ENCODE data around the gene MAPK14.

DNA sequence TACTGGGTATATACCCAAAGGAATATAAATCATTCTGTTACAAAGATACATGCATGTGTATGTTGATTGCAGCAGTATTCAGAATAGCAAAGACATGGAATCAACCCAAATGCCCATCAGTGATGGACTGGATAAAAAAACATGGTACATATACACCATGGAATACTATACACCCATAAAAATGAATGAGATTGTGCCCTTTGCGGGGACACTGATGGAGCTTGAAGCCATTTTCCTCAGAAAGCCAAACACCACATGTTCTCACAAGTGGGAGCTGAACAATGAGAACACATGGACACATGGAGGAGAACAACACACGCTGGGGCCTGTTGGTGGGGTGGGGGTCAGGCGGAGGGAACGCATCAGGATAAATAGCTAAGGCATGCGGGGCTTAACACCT lies 61.4 kb downstream of the MAPK14 start:
- TF ChIP-seq, protein P1, sequence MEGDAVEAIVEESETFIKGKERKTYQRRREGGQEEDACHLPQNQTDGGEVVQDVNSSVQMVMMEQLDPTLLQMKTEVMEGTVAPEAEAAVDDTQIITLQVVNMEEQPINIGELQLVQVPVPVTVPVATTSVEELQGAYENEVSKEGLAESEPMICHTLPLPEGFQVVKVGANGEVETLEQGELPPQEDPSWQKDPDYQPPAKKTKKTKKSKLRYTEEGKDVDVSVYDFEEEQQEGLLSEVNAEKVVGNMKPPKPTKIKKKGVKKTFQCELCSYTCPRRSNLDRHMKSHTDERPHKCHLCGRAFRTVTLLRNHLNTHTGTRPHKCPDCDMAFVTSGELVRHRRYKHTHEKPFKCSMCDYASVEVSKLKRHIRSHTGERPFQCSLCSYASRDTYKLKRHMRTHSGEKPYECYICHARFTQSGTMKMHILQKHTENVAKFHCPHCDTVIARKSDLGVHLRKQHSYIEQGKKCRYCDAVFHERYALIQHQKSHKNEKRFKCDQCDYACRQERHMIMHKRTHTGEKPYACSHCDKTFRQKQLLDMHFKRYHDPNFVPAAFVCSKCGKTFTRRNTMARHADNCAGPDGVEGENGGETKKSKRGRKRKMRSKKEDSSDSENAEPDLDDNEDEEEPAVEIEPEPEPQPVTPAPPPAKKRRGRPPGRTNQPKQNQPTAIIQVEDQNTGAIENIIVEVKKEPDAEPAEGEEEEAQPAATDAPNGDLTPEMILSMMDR (conservative IDR thresholded peaks at IDR 0.05 in 1 of 2, IDR thresholded peaks at IDR 0.05 in 1 of 2; ENCODE audit: low read depth in 1 of 2, low read length in 2 of 2): no peak
- no peak for TF ChIP-seq EZH2 (IDR thresholded peaks at IDR 0.05; ENCODE audit: low read length, missing control alignments)

All from fibroblast of lung (primary cell).